ENCODE data around the gene UBR3.

GRCh38 chr2:169827272-169828140 is at the start of gene UBR3:
- TF ChIP-seq, protein P1, sequence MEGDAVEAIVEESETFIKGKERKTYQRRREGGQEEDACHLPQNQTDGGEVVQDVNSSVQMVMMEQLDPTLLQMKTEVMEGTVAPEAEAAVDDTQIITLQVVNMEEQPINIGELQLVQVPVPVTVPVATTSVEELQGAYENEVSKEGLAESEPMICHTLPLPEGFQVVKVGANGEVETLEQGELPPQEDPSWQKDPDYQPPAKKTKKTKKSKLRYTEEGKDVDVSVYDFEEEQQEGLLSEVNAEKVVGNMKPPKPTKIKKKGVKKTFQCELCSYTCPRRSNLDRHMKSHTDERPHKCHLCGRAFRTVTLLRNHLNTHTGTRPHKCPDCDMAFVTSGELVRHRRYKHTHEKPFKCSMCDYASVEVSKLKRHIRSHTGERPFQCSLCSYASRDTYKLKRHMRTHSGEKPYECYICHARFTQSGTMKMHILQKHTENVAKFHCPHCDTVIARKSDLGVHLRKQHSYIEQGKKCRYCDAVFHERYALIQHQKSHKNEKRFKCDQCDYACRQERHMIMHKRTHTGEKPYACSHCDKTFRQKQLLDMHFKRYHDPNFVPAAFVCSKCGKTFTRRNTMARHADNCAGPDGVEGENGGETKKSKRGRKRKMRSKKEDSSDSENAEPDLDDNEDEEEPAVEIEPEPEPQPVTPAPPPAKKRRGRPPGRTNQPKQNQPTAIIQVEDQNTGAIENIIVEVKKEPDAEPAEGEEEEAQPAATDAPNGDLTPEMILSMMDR (IDR thresholded peaks at IDR 0.05; ENCODE audit: low read depth, low read length), result no peak
- TF ChIP-seq EZH2phosphoT487 (IDR thresholded peaks at IDR 0.05; ENCODE audit: low read depth), result no peak

All from OCI-LY3 (cell line).